ENCODE data around the gene BSND.

- no peak for TF ChIP-seq EP300 (IDR thresholded peaks at IDR 0.05; ENCODE audit: borderline replicate concordance in 1 of 2, low read depth in 1 of 2, low read length in 1 of 2)
- TF ChIP-seq TAF1 (IDR thresholded peaks at IDR 0.05; ENCODE audit: borderline replicate concordance, low read depth, low read length): no peak
- TF ChIP-seq YY1 (IDR thresholded peaks at IDR 0.05; ENCODE audit: low read depth): no peak
- TF ChIP-seq CTCF (IDR thresholded peaks at IDR 0.05): no peak
- TF ChIP-seq USF1 (IDR thresholded peaks at IDR 0.05; ENCODE audit: borderline replicate concordance, low read depth): no peak
Measured at GRCh38 chr1:55049914-55050278, 51.2 kb downstream of the BSND start.
